Measurements from ENCODE around the gene POLR1E. TPM values are rescaled to one million over a fixed set of nuclear protein-coding genes. Genes with fewer than 3 reads are reported as not detected.

The POLR1E gene
- total RNA-seq, 1 donor from 2014 or later: 49.4 TPM

DNA sequence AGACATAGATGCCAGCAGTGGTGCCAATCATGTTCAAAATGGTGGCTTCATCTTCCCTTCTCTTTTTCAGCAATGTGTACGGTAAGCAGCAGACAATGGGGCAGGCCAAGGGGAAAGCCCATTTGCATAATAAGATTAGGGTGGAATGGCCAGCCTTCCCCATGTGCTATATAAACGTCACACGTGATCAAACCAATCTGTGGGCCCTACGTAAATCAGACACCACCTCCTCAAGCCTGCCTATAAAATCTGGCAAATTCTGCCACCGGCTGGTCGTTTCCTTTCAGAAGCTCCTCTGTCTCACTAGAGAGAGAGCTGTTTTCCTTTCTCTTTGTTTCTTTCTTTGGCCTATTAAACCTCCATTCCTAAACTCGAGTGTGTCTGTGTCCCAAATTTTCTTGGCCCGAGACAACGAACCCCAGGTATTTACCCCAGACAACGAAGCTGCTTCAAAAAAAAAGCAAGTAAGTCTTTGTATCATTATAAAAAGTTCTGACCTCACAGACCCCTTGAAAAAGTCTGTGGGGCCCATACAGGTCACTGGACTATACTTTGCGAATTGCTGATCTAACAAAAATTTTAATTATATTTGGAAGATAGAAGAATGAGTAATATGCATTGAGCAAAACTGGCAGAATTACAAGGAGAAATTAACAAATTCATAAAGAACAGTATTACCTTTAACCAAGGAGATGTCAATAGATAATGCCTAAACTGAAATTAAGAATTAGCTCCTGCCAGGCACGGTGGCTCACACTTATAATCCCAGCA is 35.7 kb upstream of the POLR1E start:
- Mint-ChIP-seq H3K27me3 (ENCODE audit: low read depth) (no peaks in the 10 kb centered on the region), H3K4me1 (ENCODE audit: low read depth) (peaks cover 14% of the 10 kb centered on the region), H3K27ac (no peak overlapping the region), H3K36me3 (ENCODE audit: low read depth) (peaks cover 27% of the 10 kb centered on the region), H3K9me3 (no peaks in the 10 kb centered on the region), H3K4me3 (ENCODE audit: low read depth) (no peak overlapping the region)
- DNase-seq (ENCODE audit: low spot score): no peak
- intact Hi-C loops (cut with micrococcal nuclease): no loop called here

GRCh38 chr9:37451628-37452027 is 34.1 kb upstream of the POLR1E start:
- no peak for DNase-seq (ENCODE audit: low spot score)
- peaks cover 27% of the 10 kb centered on the region for H3K36me3 Mint-ChIP-seq (ENCODE audit: low read depth)
- no peak overlapping the region for H3K27ac Mint-ChIP-seq
- intact Hi-C loops (cut with micrococcal nuclease): no loop called here
- no peaks in the 10 kb centered on the region for H3K9me3 Mint-ChIP-seq
- H3K27me3 Mint-ChIP-seq (ENCODE audit: low read depth): no peaks in the 10 kb centered on the region
- H3K4me3 Mint-ChIP-seq (ENCODE audit: low read depth): no peak overlapping the region
- H3K4me1 Mint-ChIP-seq (ENCODE audit: low read depth): peaks cover 17% of the 10 kb centered on the region

GRCh38 chr9:37452611-37453010 is 33.1 kb upstream of the POLR1E start:
- no peak overlapping the region for H3K27ac Mint-ChIP-seq
- H3K9me3 Mint-ChIP-seq: no peaks in the 10 kb centered on the region
- H3K4me1 Mint-ChIP-seq (ENCODE audit: low read depth): peaks cover 23% of the 10 kb centered on the region
- intact Hi-C loops (cut with micrococcal nuclease): no loop called here
- H3K4me3 Mint-ChIP-seq (ENCODE audit: low read depth): no peak overlapping the region
- H3K36me3 Mint-ChIP-seq (ENCODE audit: low read depth): peaks cover 29% of the 10 kb centered on the region
- DNase-seq (ENCODE audit: low spot score): no peak
- H3K27me3 Mint-ChIP-seq (ENCODE audit: low read depth): no peaks in the 10 kb centered on the region

DNA sequence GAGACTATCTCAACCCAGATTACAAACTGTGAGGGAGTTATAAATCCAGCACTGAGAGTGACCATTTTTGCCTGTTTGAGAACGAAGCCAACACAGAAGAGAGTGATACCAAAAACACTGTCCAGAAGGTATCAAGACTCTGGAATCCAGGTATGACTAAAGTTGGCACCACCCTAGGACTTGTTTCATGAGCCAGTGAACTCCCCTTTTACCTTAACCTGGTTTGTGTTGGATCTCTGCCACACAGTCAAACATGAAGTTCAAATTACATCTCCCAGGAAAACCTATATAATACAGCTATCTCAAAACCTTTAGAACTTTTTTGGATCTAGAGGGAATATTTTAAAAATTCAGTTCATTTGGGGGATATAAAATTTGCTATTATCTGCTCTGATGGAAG is 31.9 kb upstream of the POLR1E start:
- intact Hi-C loops (cut with micrococcal nuclease): no loop called here
- Mint-ChIP-seq H3K9me3 (no peaks in the 10 kb centered on the region), H3K27me3 (ENCODE audit: low read depth) (no peaks in the 10 kb centered on the region), H3K4me1 (ENCODE audit: low read depth) (peaks cover 24% of the 10 kb centered on the region), H3K27ac (no peak overlapping the region), H3K4me3 (ENCODE audit: low read depth) (no peak overlapping the region), H3K36me3 (ENCODE audit: low read depth) (peaks cover 26% of the 10 kb centered on the region)
- DNase-seq (ENCODE audit: low spot score): no peak

DNA sequence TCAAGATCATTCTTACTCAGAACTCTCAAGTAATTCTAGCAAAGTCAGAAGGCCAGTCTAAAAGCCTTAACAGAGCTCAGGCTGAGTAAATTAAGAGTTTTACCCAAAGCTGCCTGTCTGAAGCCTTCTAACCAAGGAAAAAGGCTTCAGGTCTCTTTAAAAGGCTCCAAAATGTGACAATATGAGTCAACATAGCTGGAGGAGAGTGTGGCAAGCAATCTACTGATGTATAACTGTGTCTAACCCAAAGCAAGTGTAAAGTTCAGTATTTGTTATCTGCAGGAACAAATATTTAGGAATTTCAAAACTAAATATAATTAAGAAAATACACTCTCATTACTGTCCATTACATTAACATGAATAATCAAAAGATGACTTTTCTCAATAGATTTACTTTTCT is 31.5 kb upstream of the POLR1E start:
- H3K4me1 Mint-ChIP-seq (ENCODE audit: low read depth): peaks cover 24% of the 10 kb centered on the region
- no peak overlapping the region for H3K27ac Mint-ChIP-seq
- peaks cover 26% of the 10 kb centered on the region for H3K36me3 Mint-ChIP-seq (ENCODE audit: low read depth)
- intact Hi-C loops (cut with micrococcal nuclease): no loop called here
- no peaks in the 10 kb centered on the region for H3K27me3 Mint-ChIP-seq (ENCODE audit: low read depth)
- no peak for DNase-seq (ENCODE audit: low spot score)
- H3K9me3 Mint-ChIP-seq: no peaks in the 10 kb centered on the region
- H3K4me3 Mint-ChIP-seq (ENCODE audit: low read depth): no peak overlapping the region

DNA sequence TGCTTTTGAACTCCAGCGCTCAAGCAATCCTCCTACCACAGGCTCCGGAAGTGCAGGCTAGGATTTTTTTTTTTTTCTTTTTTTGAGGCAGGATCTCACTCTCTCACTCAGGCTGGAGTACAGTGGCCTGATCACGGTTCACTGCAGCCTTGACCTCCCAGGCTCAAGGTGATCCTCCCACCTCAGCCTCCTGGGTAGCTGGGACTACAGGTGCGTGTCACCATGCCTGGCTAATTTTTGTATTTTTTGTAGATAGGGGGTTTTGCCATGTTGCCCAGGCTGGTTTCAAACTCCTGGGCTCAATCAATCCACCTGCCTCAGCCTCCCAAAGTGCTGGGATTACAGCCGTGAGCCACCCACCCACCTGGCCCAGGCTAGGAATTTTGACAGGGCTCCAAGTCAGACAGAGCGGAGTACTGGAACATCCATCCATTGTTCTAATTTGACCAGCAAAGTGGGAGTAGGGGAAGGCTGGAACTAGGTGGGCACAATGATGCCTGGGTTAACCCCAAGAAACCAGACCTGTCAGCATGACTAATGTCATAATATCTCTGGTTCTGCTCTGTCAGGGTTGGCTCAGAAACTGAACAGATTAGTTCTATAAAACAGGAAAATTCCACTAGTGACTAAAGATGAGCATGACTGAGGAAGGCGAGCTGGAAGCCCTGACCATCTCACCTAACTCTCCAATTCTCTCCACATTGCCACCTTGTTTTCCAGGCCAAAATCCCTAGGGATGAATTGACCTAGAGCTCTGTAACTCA is 29.7 kb upstream of the POLR1E start:
- no peak for DNase-seq (ENCODE audit: low spot score)
- intact Hi-C loops (cut with micrococcal nuclease): loop anchor here (1.0 kb wide), 1 partner anchor 20 kb away; no protein-coding TSS in a partner anchor
- no peak overlapping the region for H3K27ac Mint-ChIP-seq
- peaks cover 24% of the 10 kb centered on the region for H3K4me1 Mint-ChIP-seq (ENCODE audit: low read depth)
- no peaks in the 10 kb centered on the region for H3K9me3 Mint-ChIP-seq
- H3K27me3 Mint-ChIP-seq (ENCODE audit: low read depth): no peaks in the 10 kb centered on the region
- peaks cover 16% of the 10 kb centered on the region for H3K36me3 Mint-ChIP-seq (ENCODE audit: low read depth)
- no peak overlapping the region for H3K4me3 Mint-ChIP-seq (ENCODE audit: low read depth)

DNA sequence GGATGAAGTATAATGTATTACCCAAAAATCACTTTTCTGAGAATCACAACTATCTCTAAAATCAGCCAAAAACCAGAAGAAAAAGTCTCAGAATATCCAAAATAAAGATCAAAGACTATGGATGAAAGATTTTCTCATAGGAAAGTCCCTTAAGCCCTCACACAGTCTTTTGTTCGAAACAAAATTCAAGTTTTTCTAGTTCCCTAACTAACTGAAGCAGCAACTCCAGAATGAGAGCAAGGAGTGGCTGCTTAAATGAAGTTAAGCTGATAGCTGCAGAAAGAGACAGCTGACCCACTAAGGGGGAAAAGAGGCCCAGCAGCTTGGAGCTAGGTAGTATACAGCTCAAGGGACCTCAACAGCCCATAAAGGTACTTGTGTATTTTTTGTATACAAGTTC is 28.9 kb upstream of the POLR1E start:
- Mint-ChIP-seq H3K4me1 (ENCODE audit: low read depth) (peaks cover 24% of the 10 kb centered on the region), H3K36me3 (ENCODE audit: low read depth) (peaks cover 12% of the 10 kb centered on the region), H3K27me3 (ENCODE audit: low read depth) (no peaks in the 10 kb centered on the region), H3K9me3 (no peaks in the 10 kb centered on the region), H3K27ac (no peak overlapping the region), H3K4me3 (ENCODE audit: low read depth) (no peak overlapping the region)
- intact Hi-C loops (cut with micrococcal nuclease): loop anchor here (1.0 kb wide), 1 partner anchor 19 kb away; no protein-coding TSS in a partner anchor
- DNase-seq (ENCODE audit: low spot score): no peak

DNA sequence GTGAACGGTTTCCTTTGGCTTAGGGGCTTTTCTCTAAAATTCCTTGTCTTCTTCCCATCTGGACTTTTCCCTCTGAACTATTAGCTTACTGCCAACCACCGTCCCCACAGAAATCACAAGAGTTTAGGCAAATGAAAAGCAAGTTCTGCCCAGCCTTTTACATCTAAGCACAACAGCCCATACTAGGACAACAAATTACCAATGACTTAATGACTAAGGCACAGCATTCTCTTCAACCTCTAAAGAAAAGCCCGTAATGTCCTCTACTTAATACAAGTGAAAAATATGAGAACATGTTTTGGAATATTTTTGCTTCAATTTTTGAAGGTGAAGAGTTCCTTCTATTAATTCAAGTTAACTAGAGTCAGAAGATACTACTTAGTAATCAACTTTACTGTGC is 21.7 kb upstream of the POLR1E start:
- Mint-ChIP-seq H3K4me1 (ENCODE audit: low read depth) (peaks cover 25% of the 10 kb centered on the region), H3K27me3 (ENCODE audit: low read depth) (no peaks in the 10 kb centered on the region), H3K4me3 (ENCODE audit: low read depth) (peak overlapping the region; percentile 96), H3K27ac (peak overlapping the region; percentile 21), H3K9me3 (no peaks in the 10 kb centered on the region), H3K36me3 (ENCODE audit: low read depth) (peaks cover 13% of the 10 kb centered on the region)
- intact Hi-C loops (cut with micrococcal nuclease): loop anchor here (10.0 kb wide), 2 partner anchors 321 to 1059 kb away; partner anchors contain the start of genes EXOSC3 and RNF38
- DNase-seq (ENCODE audit: low spot score): no peak

- Mint-ChIP-seq H3K27me3 (ENCODE audit: low read depth) (no peaks in the 10 kb centered on the region), H3K36me3 (ENCODE audit: low read depth) (peaks cover 13% of the 10 kb centered on the region), H3K9me3 (no peaks in the 10 kb centered on the region), H3K4me3 (ENCODE audit: low read depth) (peak overlapping the region; percentile 96), H3K27ac (peak overlapping the region; percentile 99), H3K4me1 (ENCODE audit: low read depth) (peaks cover 25% of the 10 kb centered on the region)
- DNase-seq (ENCODE audit: low spot score): peak; percentile 65
- intact Hi-C loops (cut with micrococcal nuclease): loop anchor here (1.0 to 10.0 kb wide), 7 partner anchors 21 to 1060 kb away; partner anchors contain the start of genes EXOSC3, GRHPR, POLR1E and RNF38
Measured at GRCh38 chr9:37464426-37465248, 21.1 kb upstream of the POLR1E start.

DNA sequence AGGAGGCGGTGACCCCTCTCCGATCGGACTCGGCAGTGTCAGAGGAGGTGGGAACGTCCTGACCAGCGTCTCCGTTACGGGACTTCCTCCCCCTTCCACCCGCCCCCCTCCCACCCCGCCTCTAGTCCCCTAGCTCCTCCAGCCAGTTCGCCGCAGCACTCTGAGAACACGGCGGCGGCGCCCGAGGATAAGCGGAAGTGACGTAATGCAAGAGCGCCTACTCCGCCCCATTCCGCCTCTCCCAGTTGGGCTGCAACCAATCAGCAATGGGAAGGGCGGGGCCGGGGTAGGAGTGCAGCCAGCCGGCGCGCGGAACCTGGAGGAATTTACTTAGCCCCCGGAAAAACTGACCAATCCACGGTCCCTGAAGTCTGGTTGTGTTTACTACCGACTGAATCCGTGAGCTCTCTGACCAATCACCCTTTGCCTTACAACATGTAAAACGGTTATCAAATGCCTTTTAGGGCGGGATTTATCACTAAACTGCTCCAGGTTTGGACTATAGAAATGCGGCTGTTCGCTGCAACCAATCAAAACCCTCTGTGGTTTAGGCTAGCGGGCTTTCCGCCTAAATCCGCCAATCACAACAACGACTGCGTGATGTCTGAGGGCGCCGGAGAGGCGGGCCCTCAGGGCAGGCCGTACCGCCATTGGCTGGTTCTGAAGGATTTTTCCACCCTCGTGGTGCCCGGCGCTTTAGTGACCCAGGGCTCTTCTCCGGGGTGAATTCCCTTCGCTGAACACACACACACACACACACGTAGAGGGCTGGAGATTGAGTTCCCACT is 20.3 kb upstream of the POLR1E start, which contains the start of gene ZBTB5:
ZBTB5 (minus strand) TSS at position 202 of the 788 bp plus-strand sequence. CDS start 22,899 bp downstream, outside the sequence.
- Mint-ChIP-seq H3K36me3 (ENCODE audit: low read depth) (peaks cover 13% of the 10 kb centered on the region), H3K9me3 (no peaks in the 10 kb centered on the region), H3K4me1 (ENCODE audit: low read depth) (peaks cover 25% of the 10 kb centered on the region), H3K27ac (peak within 1 kb of the TSS; percentile 99), H3K27me3 (ENCODE audit: low read depth) (no peaks in the 10 kb centered on the region), H3K4me3 (ENCODE audit: low read depth) (peak within 1 kb of the TSS; percentile 96)
- peak; percentile 98 for DNase-seq (ENCODE audit: low spot score)
- intact Hi-C loops (cut with micrococcal nuclease): loop anchor here (1.0 to 10.0 kb wide), 7 partner anchors 20 to 1061 kb away; partner anchors contain the start of genes EXOSC3, GRHPR, POLR1E and RNF38

DNA sequence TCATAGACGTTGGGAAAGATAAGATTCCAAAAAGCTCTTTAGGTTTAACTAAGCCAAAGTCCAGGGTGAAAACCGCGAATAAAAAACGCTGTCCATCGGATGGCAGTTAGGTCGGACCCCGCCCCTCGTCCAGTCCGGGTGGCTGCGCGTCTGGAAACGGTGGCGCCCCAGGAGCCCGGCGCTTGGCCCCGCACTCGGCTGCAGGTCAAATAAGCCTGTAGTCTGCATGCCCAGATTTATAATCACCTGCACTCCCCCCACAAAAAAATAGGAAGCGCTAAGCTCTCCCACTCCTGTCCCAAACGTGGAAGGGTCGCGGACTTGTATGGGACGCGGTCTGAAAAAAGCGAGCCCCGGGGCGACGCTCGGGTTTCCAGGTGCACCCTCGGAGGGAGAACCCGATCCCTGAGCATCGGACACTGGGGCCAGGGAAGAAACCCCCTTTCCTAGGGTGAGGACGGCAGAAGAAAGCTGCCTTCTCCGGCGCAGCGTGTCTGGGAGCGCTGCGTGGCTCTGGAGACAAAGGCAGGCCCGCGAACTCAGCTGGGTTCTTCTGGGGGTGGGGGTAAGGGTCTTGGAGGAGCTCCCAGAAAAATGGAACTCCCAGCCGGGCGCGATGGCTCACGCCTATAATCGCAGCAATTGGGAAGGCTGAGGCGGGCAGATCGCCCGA is 19.6 kb upstream of the POLR1E start:
- peak overlapping the region; percentile 96 for H3K4me3 Mint-ChIP-seq (ENCODE audit: low read depth)
- H3K9me3 Mint-ChIP-seq: no peaks in the 10 kb centered on the region
- no peak for DNase-seq (ENCODE audit: low spot score)
- H3K27ac Mint-ChIP-seq: peak overlapping the region; percentile 99
- H3K27me3 Mint-ChIP-seq (ENCODE audit: low read depth): no peaks in the 10 kb centered on the region
- peaks cover 25% of the 10 kb centered on the region for H3K4me1 Mint-ChIP-seq (ENCODE audit: low read depth)
- peaks cover 10% of the 10 kb centered on the region for H3K36me3 Mint-ChIP-seq (ENCODE audit: low read depth)
- intact Hi-C loops (cut with micrococcal nuclease): loop anchor here (5.0 to 10.0 kb wide), 4 partner anchors 126 to 1061 kb away; partner anchors contain the start of genes EXOSC3, RNF38, SLC25A51 and TOMM5

Measured in activated T-helper 2 cell treated with anti-CD3 and anti-CD28 coated beads, Interferon-gamma antibody, Interleukin-2, Interleukin-4, amounts not matched to agents 10 μg/mL and 5 μg/mL and 100 μg/mL, durations not matched to agents 14 hours and 24 hours and 36 hours (primary cell).